SKM-1 treated with dmso at 0.1 percent for 144 hours (cell line): ENCODE results near the gene ALG12.

ENCODE experiments used
- DNase-seq: peaks from one replicate; lab custom pipeline; 2025; ENCODE audit not compliant: unreplicated experiment; lab: John Stamatoyannopoulos, UW

The ALG12 gene

GRCh38 chr22:49913446-49913845 is 4.8 kb downstream of the ALG12 start:
- no peak for DNase-seq

- DNase-seq = no peak
Measured at GRCh38 chr22:49913026-49913425, 5.2 kb downstream of the ALG12 start.

- no peak for DNase-seq
Measured at GRCh38 chr22:49911881-49912625, 6.2 kb downstream of the ALG12 start.

GRCh38 chr22:49910229-49911155 is 7.7 kb downstream of the ALG12 start:
- DNase-seq = no peak

- DNase-seq = no peak
Measured at GRCh38 chr22:49909476-49910205, 8.6 kb downstream of the ALG12 start.

GRCh38 chr22:49907807-49908206 is 10.4 kb downstream of the ALG12 start:
- DNase-seq = no peak

- no peak for DNase-seq
Measured at GRCh38 chr22:49906799-49907290, 11.4 kb downstream of the ALG12 start.

GRCh38 chr22:49906071-49906798 is 12.0 kb downstream of the ALG12 start:
- no peak for DNase-seq

- DNase-seq = no peak
Measured at GRCh38 chr22:49905465-49905864, 12.8 kb downstream of the ALG12 start.

- DNase-seq = no peak
Measured at GRCh38 chr22:49904040-49904369, 14.2 kb downstream of the ALG12 start.

GRCh38 chr22:49903322-49904039 is 14.8 kb downstream of the ALG12 start:
- DNase-seq = no peak

- no peak for DNase-seq
Measured at GRCh38 chr22:49901457-49901856, 16.8 kb downstream of the ALG12 start.

GRCh38 chr22:49900441-49901230 is 17.6 kb downstream of the ALG12 start:
- no peak for DNase-seq

GRCh38 chr22:49899530-49899929 is 18.7 kb downstream of the ALG12 start:
- DNase-seq = no peak

GRCh38 chr22:49897015-49897684 is 21.1 kb downstream of the ALG12 start:
- DNase-seq = no peak

- DNase-seq = no peak
Measured at GRCh38 chr22:49896201-49896600, 22.0 kb downstream of the ALG12 start.

GRCh38 chr22:49894322-49895054 is 23.8 kb downstream of the ALG12 start:
- no peak for DNase-seq

- no peak for DNase-seq
Measured at GRCh38 chr22:49893025-49893424, 25.2 kb downstream of the ALG12 start.
